Lower leg skin (tissue), 3 donors: ENCODE results near the gene GPRIN3.

Source experiments
- POLR2A ChIP-seq, 2 donors: fragments of 450-650 bp; IDR thresholded peaks; one replicate each; pipeline ENCODE4 v1.6.1; 2016 to 2017; ENCODE audit warnings: antibody characterized with exemption in 2 of 2, mild to moderate bottlenecking in 1 of 2, moderate library complexity in 1 of 2
- TF ChIP-seq, protein P1 (sequence below), 3 donors: fragments of 450-650 bp; IDR thresholded peaks; one replicate each; pipeline ENCODE4 v1.5.1; 2016; ENCODE audit warnings: antibody characterized with exemption in 3 of 3, mild to moderate bottlenecking in 3 of 3, moderate library complexity in 2 of 3

DNA sequence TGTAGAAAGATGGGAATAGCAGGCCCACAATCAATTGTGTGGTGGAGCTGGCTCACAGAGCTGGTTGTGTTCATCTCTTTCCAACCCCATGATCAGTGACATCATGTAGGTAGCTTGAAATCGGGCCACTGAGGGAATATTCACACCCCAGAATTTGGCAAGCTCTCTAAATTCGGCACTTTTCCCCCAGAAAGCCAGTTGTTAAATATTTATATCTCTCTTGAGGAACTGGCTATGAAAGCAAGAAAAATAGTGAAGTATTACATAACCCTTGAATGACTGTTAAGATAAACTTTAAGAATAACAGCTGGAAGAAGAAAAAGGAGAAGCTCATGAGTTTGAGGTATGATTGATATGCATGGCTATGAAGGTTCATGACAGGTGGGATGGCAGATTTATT, 38.9 kb downstream of the GPRIN3 start:
- no peak for TF ChIP-seq POLR2A (IDR thresholded peaks at IDR 0.05)
- TF ChIP-seq, protein P1, sequence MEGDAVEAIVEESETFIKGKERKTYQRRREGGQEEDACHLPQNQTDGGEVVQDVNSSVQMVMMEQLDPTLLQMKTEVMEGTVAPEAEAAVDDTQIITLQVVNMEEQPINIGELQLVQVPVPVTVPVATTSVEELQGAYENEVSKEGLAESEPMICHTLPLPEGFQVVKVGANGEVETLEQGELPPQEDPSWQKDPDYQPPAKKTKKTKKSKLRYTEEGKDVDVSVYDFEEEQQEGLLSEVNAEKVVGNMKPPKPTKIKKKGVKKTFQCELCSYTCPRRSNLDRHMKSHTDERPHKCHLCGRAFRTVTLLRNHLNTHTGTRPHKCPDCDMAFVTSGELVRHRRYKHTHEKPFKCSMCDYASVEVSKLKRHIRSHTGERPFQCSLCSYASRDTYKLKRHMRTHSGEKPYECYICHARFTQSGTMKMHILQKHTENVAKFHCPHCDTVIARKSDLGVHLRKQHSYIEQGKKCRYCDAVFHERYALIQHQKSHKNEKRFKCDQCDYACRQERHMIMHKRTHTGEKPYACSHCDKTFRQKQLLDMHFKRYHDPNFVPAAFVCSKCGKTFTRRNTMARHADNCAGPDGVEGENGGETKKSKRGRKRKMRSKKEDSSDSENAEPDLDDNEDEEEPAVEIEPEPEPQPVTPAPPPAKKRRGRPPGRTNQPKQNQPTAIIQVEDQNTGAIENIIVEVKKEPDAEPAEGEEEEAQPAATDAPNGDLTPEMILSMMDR (IDR thresholded peaks at IDR 0.05), result no peak
